Subcutaneous adipose tissue (tissue), 4 donors: ENCODE data around the gene NDUFAF7. TPM values are rescaled to one million over a fixed set of nuclear protein-coding genes. Genes with fewer than 3 reads are reported as not detected.

Source experiments
- CTCF ChIP-seq: fragments of 450-650 bp; IDR thresholded peaks from one replicate; pipeline ENCODE4 v1.5.1; 2016; ENCODE audit warnings: low read depth, mild to moderate bottlenecking, control low read depth, antibody characterized with exemption, moderate library complexity
- total RNA-seq, 4 donors: library from RNA; depleted of rRNA; stranded (reverse); fragments of >200 nt; gene quantifications; one replicate each; pipeline ENCODE4 v1.1.0, GENCODE V29; 2016

The NDUFAF7 gene, protein sequence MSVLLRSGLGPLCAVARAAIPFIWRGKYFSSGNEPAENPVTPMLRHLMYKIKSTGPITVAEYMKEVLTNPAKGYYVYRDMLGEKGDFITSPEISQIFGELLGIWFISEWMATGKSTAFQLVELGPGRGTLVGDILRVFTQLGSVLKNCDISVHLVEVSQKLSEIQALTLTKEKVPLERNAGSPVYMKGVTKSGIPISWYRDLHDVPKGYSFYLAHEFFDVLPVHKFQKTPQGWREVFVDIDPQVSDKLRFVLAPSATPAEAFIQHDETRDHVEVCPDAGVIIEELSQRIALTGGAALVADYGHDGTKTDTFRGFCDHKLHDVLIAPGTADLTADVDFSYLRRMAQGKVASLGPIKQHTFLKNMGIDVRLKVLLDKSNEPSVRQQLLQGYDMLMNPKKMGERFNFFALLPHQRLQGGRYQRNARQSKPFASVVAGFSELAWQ
- total RNA-seq: 10 to 100 TPM; 14.5 to 22.9 (median 18.5) TPM

DNA sequence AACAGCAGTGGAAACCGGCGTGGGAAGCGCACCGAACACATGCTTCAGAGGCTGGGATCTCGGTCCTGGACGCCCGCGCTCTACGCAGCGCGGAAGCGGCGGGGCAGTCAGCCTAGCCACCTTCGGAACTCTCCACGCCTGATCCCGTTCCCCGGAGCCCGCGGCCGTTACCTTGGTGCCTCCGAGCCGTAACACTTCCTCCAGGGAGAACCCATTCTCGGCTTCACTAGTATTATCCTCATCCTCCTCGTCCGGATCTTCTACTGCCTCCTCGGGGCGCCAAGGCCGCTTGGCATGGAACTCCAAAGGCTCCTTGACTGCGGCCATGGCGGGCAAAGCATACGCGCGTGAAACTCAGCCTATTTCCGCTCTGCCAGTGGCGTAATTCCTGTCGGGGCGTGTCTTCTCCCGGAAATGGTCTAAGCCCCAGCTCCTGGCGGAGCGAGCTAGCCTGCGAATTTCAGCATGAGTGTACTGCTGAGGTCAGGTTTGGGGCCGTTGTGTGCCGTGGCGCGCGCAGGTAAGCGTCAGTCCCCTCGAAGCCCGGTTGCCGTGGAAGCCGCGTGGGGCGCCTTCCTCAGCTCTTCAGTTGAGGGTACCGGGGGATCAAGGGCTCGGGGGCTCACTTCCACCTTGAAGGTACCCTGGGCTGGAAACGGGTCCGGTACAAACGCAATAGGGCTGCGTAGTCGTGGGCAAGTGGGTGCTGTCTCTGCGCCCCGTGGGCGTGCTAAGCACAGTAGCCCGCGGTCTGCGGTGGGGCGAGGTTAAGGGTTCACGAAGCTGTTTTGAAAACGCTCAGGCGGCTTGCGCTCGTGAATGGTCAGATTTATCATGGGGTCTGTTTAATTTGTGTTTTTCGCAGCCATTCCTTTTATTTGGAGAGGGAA is at the start of gene NDUFAF7, which contains the start of gene CEBPZ:
TSS of gene NDUFAF7 (plus strand) at position 418 of the 890 bp plus-strand sequence. CDS start at position 466, 48 bp downstream.
TSS of gene CEBPZ (minus strand) at position 356 of the 890 bp plus-strand sequence. CDS start at position 327, 29 bp downstream.
- TF ChIP-seq CTCF: no peak

DNA sequence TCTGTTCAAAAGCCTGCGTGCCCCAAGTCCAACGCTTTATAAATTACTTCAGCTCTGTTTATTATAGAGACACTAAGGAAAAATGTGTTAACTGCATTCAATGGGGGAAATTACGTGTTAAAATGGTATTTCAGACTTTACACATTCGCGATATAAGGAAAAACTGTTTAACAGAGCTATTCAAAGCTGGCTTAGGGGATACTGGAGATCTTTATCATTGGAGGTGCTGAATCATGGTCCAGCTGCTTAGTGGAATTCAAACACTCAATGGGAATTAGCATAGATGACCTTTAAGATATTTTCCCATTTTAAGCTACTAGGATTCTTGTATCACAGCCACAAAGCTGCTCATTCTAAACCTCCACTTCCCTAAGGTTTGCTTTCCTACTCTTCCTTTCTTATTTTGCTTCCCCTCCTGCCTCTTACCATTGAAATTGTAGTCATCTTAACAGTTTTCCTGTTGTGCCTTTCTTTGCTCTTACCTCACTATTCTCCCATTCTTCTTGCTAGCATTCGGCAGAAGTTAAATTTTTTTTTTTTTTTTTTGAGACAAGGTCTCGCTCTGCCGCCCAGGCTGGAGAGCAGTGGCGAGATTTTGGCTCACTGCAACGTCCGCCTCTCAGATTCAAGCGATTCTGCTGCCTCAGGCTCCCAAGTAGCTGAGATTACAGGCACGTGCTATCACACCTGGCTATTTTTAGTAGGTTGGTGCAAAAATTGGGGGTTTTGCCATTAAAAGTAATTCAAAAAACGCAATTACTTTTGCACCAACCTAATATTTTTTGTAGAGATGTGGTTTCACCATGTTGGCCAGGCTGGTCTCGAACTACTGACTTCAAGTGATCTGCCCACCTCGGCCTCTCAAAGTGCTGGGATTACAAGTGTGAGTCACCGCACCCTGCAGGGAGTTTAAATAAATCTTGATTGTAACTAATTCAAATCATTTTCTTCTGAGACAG is 49.5 kb upstream of the NDUFAF7 start:
- TF ChIP-seq CTCF: no peak

GRCh38 chr2:37188570-37188969 is 42.9 kb upstream of the NDUFAF7 start, which contains the start of gene SULT6B1:
Gene SULT6B1 (minus strand): TSS chr2:37188670. CDS start chr2:37188640, 30 bp downstream.
- no peak for TF ChIP-seq CTCF

DNA sequence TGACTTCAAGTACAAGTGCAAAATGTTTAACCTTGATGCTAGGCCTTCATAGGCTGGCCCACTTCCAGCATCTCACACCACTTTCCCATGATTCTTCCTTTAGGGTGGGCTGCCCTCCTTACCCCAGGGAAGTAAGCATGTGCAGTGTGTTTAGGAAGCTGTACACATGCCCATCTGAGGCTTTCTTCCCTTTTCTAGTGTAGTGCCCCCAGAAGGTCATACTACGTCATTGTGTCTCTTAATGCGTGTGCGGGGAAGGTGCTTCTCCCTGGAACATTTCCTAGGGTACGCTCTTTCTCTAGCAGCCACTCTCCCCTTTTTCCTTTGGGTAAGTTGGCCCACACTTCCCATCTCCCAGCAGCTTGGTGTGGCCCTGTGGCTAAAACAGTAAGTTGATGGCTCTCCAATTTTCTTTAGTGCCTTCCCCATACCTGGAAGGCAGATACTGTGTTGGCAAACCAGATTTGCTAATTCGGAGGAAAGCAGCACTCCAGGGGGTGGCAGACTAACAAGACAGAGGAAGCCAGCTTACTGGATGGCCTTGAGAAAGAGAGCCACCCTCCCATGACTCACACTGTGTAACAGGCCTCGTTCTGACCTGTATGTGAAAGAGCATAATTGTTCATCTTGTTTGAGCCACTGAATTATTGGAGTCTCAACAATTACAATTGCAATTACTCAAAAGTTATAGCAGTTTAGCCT is 41.9 kb upstream of the NDUFAF7 start:
- no peak for TF ChIP-seq CTCF

GRCh38 chr2:37190290-37190689 is 41.2 kb upstream of the NDUFAF7 start:
- no peak for TF ChIP-seq CTCF

- TF ChIP-seq CTCF: no peak
Measured at GRCh38 chr2:37191253-37191652, 40.2 kb upstream of the NDUFAF7 start.
